Panc1 (cell line): Measurements from ENCODE around the gene DNAH6. TPM values are rescaled to one million over a fixed set of nuclear protein-coding genes. Genes with fewer than 3 reads are reported as not detected.

Source experiments
- ATAC-seq: fragments of 200-7000 bp; cut with Tn5 transposase; 2 replicates; pipeline ENCODE4 v1.9.1; 2020; ENCODE audit warnings: mild to moderate bottlenecking, moderate library complexity
- BruUV-seq: library from RNA; stranded (reverse); fragments of 400-500 nt; replicated peaks from 2 replicates; lab custom pipeline; 2021; lab: Mats Ljungman, UMichigan
- CTCF ChIA-PET: fragments of 300-600 bp; sonication (Branson Sonifier 250); formaldehyde crosslinking; loops from one replicate; lab custom pipeline; 2022; ENCODE audit warnings: antibody characterized with exemption; lab: Charles Lee
- POLR2A ChIA-PET: fragments of 300-600 bp; sonication (Branson Sonifier 250); formaldehyde crosslinking; loops from one replicate; lab custom pipeline; 2022; ENCODE audit warnings: antibody characterized with exemption; lab: Charles Lee
- DNase-seq: peaks from one replicate; pipeline ENCODE4 v3.0.0-alpha.2; 2010; ENCODE audit warnings: low read depth, low spot score
- H3K27ac ChIP-seq: 2 replicates; pipeline ENCODE4 v1.5.1; 2011; ENCODE audit warnings: mild to moderate bottlenecking, low read length, inconsistent platforms
- H3K27me3 ChIP-seq: fragments of 200-500 bp; sonication (Bioruptor generic); 2 replicates; pipeline ENCODE4 v1.6.0; 2014; ENCODE audit warnings: low read length, inconsistent platforms; ENCODE audit not compliant: control insufficient read depth, insufficient read depth
- H3K36me3 ChIP-seq: fragments of 200-500 bp; sonication (Bioruptor generic); 2 replicates; pipeline ENCODE4 v1.5.1; 2014; ENCODE audit warnings: inconsistent platforms, mild to moderate bottlenecking, low read length, moderate library complexity; ENCODE audit not compliant: control insufficient read depth, insufficient read depth
- H3K4me1 ChIP-seq: 2 replicates; pipeline ENCODE4 v1.5.1; 2011; ENCODE audit warnings: inconsistent platforms, mild to moderate bottlenecking, low read length, moderate library complexity; ENCODE audit not compliant: control insufficient read depth, insufficient read depth
- H3K4me3 ChIP-seq, 2 experiments: 2 replicates each; pipeline ENCODE4 v1.5.1; 2011 to 2012; ENCODE audit warnings: low read depth in 2 of 2, low read length in 2 of 2, mild to moderate bottlenecking in 2 of 2, inconsistent platforms in 1 of 2, moderate library complexity in 1 of 2
- H3K9me3 ChIP-seq: fragments of 200-500 bp; sonication (Bioruptor generic); 2 replicates; pipeline ENCODE4 v1.5.1; 2014; ENCODE audit warnings: low read depth, mild to moderate bottlenecking, inconsistent platforms, low read length, moderate library complexity; ENCODE audit not compliant: control insufficient read depth, insufficient read depth
- POLR2AphosphoS5 ChIP-seq: IDR thresholded peaks from 2 replicates; pipeline ENCODE4 v1.6.1; 2012; ENCODE audit warnings: mild to moderate bottlenecking, low read depth, low read length, moderate library complexity
- SIN3A ChIP-seq: IDR thresholded peaks from 2 replicates; pipeline ENCODE4 v1.6.1; 2012; ENCODE audit warnings: low read depth, mild to moderate bottlenecking, low read length, moderate library complexity, borderline replicate concordance; ENCODE audit not compliant: insufficient read depth
- TCF7L2 ChIP-seq: IDR thresholded peaks from 2 replicates; pipeline ENCODE4 v1.6.1; 2011; ENCODE audit warnings: mild to moderate bottlenecking, low read depth, low read length, inconsistent platforms
- in situ Hi-C: cut with HindIII; loops from 2 replicates; pipeline ENCODE4 v1.10.0; 2016; ENCODE audit warnings: low sequenced_read_pairs, low pct_unique_long_range_greater_than_20kb
- intact Hi-C: fragments of 100-400 bp; cut with micrococcal nuclease; formaldehyde crosslinking; loops from one replicate; pipeline ENCODE4 v1.10.0; 2022; ENCODE audit not compliant: unreplicated experiment
- total RNA-seq: library from RNA; stranded (reverse); gene quantifications from one replicate; pipeline ENCODE4 v1.2.1, GENCODE V29; 2021; ENCODE audit not compliant: unreplicated experiment
- TF ChIP-seq, protein P1 (sequence below), 2 experiments: IDR thresholded peaks; 2 replicates each; pipeline ENCODE4 v1.6.1; 2011 to 2012; ENCODE audit warnings: low read depth in 2 of 2, control low read depth in 1 of 2, low read length in 1 of 2, mild to moderate bottlenecking in 1 of 2, moderate library complexity in 1 of 2; ENCODE audit not compliant: insufficient read depth in 1 of 2
- TF ChIP-seq, protein P2 (sequence below): fragments of 450-650 bp; IDR thresholded peaks from 2 replicates; pipeline ENCODE4 v1.5.1; 2017; ENCODE audit warnings: mild to moderate bottlenecking

DNAH6 gene
- total RNA-seq, 1 experiment from 2014 or later = 0.26 TPM

- Histone ChIP-seq H3K36me3 (no peaks in the 10 kb centered on the region), H3K4me1 (no peaks in the 10 kb centered on the region), H3K9me3 (no peaks in the 10 kb centered on the region), H3K27me3 (0 out of 2 replicates have a peak, but pooled peaks cover 3% of the 10 kb centered on the region), H3K4me3 (no peak overlapping the region), H3K27ac (no peak overlapping the region)
- no TSS peak for BruUV-seq
- in situ Hi-C loops (no loop called here), intact Hi-C loops (no loop called here)
- ChIA-PET CTCF (no interaction called here), POLR2A (no interaction called here)
- no peak for ATAC-seq
- no peak for DNase-seq
- TF ChIP-seq, protein P1, sequence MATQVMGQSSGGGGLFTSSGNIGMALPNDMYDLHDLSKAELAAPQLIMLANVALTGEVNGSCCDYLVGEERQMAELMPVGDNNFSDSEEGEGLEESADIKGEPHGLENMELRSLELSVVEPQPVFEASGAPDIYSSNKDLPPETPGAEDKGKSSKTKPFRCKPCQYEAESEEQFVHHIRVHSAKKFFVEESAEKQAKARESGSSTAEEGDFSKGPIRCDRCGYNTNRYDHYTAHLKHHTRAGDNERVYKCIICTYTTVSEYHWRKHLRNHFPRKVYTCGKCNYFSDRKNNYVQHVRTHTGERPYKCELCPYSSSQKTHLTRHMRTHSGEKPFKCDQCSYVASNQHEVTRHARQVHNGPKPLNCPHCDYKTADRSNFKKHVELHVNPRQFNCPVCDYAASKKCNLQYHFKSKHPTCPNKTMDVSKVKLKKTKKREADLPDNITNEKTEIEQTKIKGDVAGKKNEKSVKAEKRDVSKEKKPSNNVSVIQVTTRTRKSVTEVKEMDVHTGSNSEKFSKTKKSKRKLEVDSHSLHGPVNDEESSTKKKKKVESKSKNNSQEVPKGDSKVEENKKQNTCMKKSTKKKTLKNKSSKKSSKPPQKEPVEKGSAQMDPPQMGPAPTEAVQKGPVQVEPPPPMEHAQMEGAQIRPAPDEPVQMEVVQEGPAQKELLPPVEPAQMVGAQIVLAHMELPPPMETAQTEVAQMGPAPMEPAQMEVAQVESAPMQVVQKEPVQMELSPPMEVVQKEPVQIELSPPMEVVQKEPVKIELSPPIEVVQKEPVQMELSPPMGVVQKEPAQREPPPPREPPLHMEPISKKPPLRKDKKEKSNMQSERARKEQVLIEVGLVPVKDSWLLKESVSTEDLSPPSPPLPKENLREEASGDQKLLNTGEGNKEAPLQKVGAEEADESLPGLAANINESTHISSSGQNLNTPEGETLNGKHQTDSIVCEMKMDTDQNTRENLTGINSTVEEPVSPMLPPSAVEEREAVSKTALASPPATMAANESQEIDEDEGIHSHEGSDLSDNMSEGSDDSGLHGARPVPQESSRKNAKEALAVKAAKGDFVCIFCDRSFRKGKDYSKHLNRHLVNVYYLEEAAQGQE (IDR thresholded peaks at IDR 0.05; ENCODE audit: insufficient read depth in 1 of 2, low read depth in 2 of 2, low read length in 1 of 2) = no peak
- TF ChIP-seq POLR2AphosphoS5 (no peak), TCF7L2 (no peak), SIN3A (no peak)
- TF ChIP-seq, protein P2, sequence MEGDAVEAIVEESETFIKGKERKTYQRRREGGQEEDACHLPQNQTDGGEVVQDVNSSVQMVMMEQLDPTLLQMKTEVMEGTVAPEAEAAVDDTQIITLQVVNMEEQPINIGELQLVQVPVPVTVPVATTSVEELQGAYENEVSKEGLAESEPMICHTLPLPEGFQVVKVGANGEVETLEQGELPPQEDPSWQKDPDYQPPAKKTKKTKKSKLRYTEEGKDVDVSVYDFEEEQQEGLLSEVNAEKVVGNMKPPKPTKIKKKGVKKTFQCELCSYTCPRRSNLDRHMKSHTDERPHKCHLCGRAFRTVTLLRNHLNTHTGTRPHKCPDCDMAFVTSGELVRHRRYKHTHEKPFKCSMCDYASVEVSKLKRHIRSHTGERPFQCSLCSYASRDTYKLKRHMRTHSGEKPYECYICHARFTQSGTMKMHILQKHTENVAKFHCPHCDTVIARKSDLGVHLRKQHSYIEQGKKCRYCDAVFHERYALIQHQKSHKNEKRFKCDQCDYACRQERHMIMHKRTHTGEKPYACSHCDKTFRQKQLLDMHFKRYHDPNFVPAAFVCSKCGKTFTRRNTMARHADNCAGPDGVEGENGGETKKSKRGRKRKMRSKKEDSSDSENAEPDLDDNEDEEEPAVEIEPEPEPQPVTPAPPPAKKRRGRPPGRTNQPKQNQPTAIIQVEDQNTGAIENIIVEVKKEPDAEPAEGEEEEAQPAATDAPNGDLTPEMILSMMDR = no peak
Measured at GRCh38 chr2:84639751-84640150, 123.5 kb downstream of the DNAH6 start.

DNA sequence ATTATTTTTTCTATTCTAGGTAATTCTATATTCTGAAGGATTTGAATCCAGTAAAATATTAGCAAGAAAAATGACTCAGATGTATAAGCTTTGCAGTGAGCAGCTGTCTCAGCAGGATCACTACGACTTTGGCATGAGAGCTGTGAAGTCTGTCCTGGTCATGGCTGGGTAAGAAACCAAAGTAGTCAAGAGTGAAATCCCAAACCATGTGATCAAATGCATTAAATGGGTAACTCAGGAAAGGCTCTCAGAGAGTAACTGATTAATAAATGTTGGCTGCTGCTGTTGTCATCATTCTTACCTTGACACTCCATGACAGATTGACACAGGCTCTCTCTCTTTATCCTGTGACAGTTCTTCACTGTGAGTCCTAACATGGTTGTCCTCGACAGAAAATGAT is 124.1 kb downstream of the DNAH6 start:
- H3K9me3 ChIP-seq = no peaks in the 10 kb centered on the region
- H3K36me3 ChIP-seq = no peaks in the 10 kb centered on the region
- CTCF ChIA-PET = no interaction called here
- no peak overlapping the region for H3K27ac ChIP-seq
- in situ Hi-C loops (no loop called here), intact Hi-C loops (no loop called here)
- no peaks in the 10 kb centered on the region for H3K4me1 ChIP-seq
- H3K27me3 ChIP-seq = 0 out of 2 replicates have a peak, but pooled peaks cover 3% of the 10 kb centered on the region
- TF ChIP-seq, protein P1 (IDR thresholded peaks at IDR 0.05; ENCODE audit: insufficient read depth in 1 of 2, low read depth in 2 of 2, low read length in 1 of 2) = no peak
- TF ChIP-seq, protein P2 = no peak
- no peak for TF ChIP-seq SIN3A
- TF ChIP-seq TCF7L2 = no peak
- no peak for TF ChIP-seq POLR2AphosphoS5
- no peak for ATAC-seq
- BruUV-seq = no TSS peak
- no peak for DNase-seq
- POLR2A ChIA-PET = no interaction called here
- no peak overlapping the region for H3K4me3 ChIP-seq
